ENCODE data around the gene RFX8.
"Not testable (repeated sequence)": the region's sequence is repeated elsewhere in the genome, so short reads cannot be mapped to it uniquely, and the experiment has no call there.

Gene RFX8

DNA sequence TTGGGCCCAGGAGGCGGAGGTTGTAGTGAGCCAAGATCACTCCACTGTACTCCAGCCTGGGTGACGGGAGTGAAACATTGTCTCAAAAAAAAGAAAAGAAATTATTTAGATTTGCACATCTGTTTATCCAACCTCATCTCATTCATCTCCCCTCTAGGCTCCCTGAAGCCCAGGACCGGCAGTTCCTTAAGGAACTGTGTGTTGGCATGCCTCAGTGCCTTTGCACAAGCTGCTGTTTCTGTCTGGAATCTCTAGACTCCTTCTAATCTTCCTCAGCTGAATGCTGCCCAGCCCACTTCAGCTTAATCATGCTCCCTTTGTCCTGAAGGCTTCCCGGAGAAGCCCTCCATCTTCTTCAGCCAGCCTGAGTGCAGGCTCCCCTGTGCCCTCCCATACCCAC lies 10.9 kb upstream of the RFX8 start:
- no peak for DNase-seq

DNA sequence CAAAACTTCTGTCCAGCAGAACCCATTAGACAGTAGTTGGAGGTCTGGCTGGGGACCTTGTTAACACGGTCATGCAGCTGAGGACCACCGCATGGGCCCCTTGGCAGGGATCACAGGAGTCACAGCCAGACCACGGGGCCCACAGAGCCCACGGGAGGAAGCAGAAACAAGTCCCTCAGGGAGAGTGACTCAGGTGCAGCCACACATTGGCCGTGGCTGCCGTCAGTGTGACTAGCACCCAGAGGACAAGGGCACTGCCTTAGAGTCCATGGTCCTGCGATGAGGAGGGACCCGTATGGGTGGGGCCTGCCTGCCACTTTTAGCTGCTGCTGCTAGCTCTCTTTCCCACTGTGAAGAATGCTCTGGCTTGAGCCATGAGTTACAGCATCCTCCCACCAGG lies 5.9 kb upstream of the RFX8 start:
- DNase-seq: no peak

DNA sequence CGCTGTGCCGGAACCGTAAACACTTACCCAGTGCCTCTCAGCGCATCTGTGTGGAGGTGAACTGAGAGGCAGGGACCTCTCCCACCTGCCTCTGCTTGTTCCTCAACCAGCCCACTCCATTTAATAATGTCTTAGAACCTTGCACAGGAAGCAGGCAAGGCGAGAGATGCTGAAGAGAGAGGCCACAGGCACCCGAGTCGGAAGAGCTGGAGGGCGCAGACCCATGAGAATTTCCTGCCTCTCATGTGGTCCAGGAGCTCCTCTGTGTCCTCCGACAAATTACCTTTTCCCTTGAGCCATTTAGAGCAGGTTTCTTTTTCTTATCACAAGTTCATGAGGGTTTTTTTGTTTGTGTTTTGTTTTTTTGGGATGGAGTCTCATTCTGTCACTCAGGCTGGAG lies 4.9 kb upstream of the RFX8 start:
- DNase-seq: no peak

DNA sequence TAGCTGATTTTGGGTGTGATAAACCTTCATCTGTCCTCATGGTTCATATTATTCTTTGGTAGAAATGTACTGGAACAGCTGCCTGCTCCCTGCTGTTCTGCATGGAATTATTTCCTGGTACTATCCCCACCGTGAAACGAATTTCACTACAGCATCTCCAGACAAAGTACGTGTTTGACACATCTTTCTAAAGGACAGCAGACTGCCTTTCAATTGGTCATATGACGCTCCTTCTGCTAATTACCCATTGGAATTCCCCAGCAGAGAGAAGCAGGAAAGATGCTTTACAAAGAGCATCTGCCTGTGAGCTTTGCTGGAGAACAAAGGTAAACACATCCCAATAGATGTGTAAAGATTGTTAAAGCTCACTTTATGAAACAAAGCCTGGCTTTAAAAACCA lies 4.4 kb upstream of the RFX8 start:
- no peak for DNase-seq

DNA sequence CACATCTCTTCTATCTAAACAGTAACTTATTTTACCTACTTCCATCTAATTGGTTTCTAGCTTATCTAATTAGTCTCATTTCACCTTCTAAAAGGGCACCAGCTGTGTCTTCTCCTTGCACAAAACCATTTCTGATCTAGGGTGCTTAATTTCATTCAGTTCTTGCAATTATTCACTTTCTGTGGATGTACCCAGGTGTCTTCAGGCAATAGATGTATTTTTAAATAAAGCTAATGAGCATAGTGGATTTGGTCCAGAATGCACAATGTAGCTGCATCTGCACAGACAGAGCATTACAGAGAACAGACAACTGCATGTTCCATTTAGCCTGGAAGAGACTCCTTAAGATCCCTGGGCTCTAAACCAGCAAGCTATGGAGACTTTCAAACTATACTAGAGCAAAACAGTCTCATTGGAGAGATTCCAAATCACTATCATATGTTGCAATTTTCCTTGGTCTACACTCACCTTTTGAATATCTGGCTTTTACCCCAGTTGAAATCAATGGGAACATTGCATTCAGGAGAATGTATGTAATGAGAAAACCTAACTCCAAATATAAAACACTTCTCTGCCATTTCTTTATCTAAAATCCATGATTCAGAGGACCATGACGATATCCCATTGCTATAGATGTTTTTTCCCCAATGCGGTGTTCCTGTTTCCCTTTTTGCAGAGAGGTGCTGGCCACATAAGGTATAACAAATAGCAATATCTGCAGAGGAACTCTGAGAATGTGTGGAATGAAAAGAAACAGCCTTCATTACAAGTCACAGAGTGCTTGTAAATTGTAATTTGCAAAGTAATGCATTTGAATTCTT lies 3.5 kb upstream of the RFX8 start:
- no peak for DNase-seq

DNA sequence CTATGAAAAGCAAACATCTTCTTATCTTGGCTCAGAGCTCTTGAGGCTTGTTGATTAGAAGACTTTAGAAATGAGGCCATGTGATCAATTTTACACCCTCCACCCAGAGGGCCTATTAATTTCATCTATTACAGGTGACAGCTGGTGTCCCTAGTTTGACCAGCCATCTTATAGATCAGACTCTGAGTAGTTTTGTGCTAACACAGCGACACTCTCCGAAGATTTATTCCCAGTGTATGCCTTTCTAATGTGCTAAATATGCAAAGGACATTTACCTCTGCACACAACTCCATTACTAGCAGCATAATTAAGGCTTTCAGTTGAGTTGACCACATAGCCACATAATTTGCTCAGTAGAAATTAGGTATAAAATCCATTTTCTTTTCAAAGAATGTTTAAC lies 2.6 kb upstream of the RFX8 start:
- DNase-seq: no peak

DNA sequence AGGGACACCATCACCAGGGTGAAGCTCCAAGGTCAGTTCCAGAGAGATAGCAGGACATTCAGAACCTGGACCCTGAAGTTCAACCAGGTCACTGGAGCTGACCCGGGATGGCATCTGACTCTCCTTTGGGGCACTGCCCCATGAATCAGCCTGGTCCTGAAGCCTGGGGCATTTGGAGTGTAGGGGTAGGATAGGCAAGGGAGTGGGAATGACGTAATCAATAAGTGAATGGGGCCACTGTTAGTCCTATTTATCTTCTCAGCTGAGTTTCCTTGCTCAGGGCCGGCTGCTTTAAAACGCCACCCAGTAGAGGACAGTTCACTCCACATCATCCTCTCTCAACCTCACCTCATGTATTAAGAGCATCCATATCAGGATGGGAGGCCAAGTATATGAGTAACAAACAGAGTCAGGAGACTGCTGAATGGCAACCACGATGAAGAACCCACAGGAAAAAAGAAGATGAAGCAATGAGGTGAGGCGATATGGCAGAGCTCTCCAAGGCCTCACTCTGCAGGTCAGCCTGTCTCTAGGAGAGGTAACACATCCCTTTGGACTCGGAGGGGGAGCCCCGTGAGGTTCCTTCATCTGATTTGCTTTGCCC lies 1.8 kb upstream of the RFX8 start:
- no peak for DNase-seq

DNA sequence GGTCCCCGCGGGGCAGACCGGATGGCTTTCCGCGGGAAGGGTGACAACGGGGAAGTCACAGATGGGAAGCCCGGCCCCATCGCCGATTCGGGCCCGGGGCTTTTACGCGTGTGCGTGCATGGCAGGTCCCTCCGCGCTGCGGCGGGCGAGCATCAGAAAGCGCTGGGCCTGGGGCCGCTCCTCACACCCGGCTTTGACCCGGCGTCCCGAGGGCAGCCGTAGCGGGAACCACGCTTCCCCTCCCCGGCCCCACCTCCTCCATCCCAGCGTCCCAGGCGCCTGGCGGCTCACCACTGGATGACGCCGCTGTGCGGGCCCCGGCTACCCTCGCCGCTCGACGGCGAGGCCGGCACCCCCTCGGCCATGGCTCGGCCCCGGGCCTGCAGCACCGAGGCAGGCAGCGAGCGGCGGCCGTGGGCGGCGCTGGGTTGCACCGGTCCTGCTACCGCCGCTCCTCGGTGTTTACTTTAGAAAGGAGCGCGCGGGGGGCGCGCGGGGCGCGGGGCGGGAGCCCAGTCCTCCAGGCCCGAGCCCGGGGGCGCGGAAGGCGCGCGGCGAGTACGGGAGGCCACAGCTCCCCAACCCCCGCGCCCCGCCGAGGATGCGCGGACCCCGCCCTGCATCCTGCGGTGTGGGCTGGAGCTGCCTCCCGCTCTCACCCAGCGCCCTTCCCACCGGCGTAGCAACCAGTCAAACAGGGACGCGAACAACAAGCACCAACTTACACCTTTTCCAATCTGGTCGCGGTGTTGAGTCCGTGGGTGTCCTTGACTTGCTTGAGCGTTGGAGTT lies 806 bp downstream of the RFX8 start:
- DNase-seq: peak; percentile 21

DNA sequence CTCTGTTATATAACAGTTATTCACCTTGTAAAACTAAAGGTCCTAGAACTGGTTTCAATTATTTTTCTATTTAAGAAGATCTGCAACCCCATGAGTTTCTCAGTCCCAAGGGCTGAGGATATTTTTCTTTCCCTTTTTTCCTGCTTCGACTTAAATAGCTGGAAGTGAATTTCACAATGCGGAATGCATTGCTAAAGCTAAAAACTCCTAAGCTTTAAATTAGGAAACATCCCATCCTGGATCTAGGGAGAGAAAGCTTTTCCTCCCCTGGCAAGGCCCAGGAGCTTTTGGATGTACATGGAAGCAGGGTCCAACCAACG lies 1.4 kb downstream of the RFX8 start:
- no peak for DNase-seq

DNA sequence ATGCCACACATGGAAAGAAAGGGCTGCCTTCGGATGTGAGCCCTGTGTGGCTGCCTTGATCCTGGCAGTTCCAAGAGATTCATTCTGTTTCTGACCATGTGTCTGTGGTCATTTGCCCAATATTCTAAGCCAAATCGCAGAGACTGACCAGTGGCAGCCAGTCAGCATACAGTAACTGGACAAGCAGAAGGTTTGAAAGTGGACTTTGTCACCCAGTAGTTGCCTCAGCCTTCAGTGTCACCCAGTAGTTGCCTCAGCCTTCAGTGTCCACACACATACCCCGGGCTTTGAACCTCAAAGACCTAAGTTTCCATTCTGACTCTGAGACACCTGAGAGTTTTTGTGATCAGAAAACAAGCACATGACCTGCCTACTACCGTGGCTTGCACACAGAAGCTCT lies 5.0 kb downstream of the RFX8 start:
- DNase-seq: no peak

DNA sequence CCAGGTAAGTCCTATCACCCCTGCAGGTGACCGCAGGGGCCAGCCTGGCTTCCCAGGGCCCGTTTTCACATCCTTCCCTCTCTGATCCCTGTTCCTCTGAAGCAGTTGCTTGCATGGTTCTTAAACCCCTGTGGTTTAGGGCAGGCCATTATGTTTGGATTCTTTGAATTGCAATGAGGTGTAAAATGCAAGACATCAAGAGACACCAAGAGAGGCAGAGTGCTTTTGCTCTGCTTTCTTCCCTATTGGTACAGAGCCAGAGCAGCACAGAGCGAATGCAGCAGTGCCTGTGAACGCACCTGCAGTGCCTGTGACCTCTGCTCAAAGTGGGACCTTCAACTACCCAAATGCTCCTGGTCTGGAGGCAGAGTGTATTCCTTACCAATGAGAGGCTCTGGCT lies 7.6 kb downstream of the RFX8 start:
- no peak for DNase-seq

DNA sequence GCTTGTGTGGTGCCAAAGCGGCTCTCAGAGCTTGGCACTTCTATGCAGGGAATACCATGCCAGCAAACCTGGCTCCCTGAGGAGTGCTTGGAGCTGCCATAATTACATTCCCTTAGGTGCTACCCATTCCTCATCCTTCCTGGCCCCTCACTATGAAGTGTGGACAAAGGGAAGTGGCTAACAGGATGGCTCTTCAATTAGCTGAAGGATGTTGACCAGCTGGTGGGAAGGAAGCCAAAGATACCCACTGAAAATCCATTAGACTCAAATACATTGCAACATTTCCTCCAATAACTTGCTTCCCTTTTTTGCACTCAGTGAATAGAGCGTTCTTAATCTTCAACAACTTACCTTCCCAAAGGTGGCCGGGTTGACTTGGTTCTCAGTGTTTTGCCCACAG lies 8.5 kb downstream of the RFX8 start:
- no peak for DNase-seq

DNA sequence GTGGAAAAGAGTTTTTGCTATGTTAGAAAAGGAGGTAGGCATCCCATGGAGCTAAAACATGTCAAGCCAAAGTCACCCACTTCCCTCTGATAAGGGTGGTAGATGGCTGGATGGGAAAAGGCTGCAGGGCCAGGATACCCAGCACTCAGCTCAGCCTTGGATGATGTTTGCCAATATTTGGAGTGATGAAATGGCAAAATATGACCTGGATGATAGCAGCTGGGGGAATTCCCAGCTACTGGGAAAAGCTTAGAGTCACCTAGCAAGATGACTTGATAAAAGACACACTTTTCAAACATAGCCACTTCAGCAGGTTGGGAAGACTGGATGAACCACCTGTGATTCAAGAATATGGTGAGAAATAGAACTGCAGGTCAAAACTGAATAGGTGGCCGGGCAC lies 10.1 kb downstream of the RFX8 start:
- no peak for DNase-seq

DNA sequence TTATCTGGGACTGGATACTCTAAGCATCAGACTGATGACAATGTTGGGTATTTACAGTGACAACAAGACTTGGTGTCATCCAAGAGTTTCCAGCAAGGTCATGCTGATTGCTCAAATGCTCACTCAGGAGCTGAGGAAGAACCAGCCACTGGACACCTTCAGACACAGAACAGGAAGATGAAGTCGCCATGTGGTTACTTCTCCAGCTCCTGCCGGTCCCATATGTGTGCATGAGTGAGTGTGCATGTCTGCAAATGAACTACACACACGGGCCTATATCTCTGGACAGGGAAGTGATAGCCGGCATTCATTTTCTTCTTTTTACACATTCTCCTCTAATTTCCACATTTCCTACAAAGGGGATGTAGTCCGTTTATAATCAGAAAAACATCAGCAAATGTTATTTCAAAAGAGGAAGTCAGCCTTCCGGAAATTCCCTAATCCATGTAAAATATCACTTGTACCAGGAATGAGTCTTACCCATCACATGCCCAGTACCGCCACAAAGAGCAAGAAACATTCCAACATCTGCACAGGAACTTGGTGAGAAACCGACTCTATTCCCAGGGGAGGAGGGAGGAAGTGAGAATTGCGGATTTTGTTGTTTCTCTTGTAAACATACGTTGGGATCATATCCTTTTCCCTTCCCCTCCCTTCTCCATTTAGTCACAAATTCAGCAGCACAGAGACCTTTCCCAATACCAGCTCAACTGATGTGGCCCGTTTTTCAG lies 10.8 kb downstream of the RFX8 start:
- peak; percentile 58 for DNase-seq

DNA sequence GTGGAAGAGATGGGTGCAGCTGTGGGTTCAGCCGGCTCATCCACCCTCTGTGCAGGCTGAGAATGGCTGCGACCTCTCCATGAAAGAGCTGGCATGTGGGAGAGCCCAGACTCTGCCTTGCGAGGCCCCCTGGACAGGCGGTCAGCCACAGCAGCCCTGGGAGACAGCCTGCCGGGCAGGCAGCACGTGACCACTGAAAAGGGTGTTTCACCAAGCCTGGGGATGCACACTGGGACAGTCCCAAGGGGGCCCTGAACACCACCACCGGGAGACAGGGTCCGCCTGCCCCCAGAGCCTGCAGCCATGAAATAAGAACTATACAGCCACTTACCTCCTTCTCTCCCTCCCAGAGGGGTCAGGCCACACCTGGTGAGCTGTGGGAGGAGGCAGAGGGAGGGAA lies 11.5 kb downstream of the RFX8 start:
- no peak for DNase-seq

DNA sequence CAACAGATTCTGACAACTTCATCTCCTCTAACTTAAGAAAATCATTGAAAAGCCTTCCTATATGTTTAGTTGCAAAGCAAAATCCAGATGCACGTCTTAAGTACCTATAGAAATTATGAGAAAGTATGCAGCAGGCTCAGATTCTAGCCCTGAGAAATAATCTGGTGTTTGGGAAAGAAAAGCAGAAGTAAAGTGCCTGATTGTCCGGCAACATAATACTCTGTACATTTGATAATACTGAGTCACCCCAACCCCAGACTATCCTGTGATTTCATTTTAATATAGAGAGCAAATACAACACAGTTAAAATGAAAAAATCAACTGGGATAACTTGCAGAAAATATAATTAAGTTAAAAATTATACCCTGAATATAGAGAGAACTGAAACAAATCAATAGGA lies 13.5 kb downstream of the RFX8 start:
- no peak for DNase-seq

DNA sequence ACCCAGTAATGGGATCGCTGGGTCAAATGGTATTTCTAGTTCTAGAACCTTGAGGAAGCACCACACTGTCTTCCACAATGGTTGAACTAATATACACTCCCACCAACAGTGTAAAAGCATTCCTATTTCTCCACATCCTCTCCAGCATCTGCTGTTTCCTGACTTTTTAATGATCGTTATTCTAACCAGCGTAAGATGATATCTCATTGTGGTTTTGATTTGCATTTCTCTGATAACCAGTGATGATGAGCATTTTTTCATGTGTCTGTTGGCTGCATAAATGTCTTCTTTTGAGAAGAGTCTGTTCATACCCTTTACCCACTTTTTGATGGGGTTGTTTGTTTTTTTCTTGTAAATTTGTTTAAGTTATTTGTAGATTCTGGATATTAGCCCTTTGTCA lies 20.5 kb downstream of the RFX8 start:
- DNase-seq: not testable (repeated sequence)

DNA sequence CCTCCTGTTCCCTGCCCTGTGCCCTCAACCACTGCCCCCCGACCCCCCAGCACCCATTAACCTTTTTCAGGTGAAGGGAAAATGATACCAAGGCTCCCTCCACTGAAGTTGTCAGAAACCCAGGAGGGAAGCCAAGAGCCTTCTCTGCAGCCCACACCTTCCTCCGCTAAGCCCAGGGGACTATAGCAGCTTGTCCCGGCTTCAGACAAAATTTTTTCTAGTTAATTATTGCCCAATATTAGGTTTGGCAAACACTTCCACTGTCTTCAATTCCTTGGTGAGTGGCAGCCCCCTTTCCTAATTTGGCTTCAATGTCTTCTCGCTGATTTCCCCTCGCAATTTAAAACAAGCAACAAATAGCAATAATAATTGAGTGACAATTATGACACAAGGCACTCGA lies 23.9 kb downstream of the RFX8 start:
- DNase-seq: no peak

DNA sequence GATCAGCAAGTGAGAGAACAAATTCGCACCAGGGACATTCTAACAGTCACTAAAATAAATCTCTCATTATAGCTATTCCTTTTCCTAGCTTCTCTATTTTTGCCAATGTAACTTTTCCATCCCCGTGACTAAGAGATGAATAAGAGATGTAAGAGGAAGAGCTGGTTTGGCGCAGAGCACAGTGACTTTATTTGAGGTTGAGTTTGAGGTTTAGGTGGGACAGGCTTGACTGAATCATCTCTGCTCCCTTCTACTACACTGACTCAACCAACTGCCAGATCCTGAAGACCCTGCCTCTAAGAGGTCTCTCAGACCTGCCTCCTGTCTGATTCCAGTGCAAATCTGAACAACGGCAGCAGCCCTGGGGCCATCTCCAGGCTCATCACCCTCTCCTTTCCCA lies 28.0 kb downstream of the RFX8 start:
- no peak for DNase-seq

DNA sequence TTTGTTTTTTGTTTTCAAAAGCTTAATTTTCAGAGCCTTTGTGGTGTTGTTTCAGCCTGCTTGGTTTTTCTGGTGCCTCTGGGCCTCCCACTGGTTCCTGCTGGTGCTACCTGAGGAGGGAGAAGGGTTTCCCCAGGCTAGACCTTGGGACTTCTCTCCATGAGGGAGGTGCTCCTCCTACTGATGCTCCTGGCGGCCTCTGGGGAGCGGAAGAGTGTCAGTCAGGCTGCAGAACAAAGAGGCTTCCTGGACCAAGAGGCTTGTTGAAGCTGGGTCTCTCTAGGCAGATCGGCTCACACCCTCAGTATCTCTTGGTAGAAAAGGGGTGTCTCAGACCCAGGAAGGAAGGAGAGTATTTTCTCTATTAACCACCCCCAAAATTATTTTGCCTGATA lies 32.2 kb downstream of the RFX8 start:
- no peak for DNase-seq

DNA sequence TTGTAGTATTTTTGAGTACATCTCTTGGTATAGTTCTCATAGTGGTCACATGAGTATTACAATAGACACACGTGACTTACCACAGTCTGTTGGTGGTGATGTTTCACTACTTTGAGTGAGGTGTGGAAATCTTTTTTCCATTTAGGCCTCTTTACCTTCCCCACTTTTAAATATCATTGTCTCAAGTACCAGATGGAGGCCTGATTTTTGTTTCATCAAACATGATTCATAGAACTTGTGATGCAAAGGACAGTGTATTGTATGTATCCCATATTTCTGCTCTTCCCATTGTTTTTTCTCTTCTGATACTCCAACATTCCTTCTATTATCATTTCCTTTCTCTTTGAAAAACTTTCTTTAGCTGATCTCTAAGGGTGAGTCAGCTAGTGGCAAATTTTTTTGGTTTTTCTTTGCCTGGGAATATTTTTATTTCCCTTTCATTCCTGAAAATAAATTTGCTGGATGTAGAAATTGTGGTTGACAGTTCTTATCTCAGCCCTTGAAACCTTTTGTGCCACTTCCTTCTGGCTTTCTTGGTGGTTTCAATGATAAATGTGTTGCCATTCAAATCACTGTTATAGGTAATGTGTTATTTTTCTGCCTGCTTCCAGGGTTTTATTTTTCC lies 32.8 kb downstream of the RFX8 start:
- DNase-seq: no peak

DNA sequence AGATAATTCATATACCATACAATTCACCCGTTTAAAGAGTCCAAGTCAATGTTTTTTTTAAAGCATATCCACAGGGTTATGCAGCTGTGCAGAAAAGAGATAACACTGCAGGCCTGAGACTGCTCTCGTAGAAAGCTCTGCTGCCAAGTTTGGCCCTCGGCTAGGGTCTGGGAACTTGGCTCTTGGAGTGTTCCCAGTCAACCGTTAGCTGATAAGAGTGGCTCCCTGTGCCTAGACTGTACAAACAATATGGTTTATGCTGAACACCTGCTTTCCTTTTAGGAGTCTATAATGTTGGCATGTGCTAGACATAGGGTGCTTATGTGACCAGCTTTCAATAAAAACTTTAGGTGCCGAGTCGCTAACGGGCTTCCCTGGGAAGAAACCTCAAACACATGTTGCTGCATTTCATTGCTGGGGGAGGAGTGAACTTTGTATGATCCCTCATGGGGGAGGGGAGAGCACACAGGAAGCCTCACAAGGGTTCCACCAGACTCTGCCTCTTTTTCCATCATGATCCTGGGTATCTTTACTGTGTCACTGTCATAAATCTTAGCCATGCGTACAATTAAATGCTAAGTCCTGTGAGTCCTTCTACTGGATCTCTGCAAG lies 34.7 kb downstream of the RFX8 start:
- DNase-seq: no peak

DNA sequence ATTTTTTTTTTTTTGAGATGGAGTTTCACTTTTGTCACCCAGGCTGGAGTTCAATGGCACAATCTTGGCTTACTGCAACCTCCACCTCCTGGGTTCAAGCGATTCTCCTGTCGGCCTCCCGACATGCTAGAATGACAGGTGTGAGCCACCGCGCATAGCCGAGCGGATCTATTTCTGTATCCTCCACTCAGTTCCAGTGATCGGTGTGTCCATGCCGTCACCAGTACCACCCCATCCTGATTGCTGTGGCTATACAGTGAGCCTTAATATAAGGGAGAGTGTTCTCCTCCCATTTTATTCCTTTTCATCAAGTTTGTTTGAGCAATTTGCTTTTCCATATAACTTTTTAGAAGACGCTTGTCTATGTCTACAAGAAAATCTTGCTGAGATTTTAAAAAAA lies 35.2 kb downstream of the RFX8 start:
- no peak for DNase-seq
